HG03066 (cell line): ENCODE data around the gene CAMKK2.
"Not testable (repeated sequence)": the region's sequence is repeated elsewhere in the genome, so short reads cannot be mapped to it uniquely, and the experiment has no call there.

Experiments used
- ATAC-seq: cut with Tn5 transposase; IDR thresholded peaks from one replicate; pipeline ENCODE4 v1.9.1; 2021; ENCODE audit warnings: low read depth; ENCODE audit not compliant: unreplicated experiment

The CAMKK2 gene

DNA sequence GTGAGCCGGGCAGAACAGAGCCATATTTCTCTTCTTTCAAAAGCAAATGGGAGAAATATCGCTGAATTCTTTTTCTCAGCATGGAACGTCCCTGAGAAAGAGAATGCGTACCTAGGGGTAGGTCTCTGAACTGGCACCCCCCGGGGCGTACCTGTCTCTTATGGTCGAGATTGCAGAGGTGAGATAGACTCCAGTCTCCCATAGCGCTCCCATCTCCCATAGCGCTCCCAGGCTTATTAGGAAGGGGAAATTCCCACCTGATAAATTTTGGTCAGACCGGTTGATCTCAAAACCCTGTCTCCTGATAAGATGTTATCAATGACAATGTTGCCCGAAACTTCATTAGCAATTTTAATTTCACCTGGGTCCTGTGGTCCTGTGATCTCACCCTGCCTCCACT lies 16.0 kb downstream of the CAMKK2 start:
- ATAC-seq: not testable (repeated sequence)

DNA sequence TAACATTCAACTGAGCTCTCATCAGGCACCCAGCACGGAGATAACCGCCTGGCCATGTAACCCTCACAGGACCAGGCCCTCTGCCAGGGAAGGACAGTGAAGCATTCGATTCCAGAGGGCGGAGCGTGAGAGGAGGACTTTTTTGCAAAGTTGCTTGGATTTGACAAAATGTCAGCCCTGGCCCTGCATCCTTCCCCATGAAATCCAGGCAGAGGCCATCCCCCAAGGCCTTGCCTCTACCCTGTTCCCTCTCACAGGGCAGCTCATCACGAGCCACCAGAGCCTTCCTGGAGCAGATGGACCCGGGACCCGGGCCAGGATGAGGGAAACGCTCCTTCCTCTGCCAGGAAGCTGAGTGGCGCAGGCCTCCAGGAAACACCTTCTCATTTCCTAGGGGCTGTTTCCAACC lies 17.0 kb downstream of the CAMKK2 start:
- ATAC-seq: no peak

DNA sequence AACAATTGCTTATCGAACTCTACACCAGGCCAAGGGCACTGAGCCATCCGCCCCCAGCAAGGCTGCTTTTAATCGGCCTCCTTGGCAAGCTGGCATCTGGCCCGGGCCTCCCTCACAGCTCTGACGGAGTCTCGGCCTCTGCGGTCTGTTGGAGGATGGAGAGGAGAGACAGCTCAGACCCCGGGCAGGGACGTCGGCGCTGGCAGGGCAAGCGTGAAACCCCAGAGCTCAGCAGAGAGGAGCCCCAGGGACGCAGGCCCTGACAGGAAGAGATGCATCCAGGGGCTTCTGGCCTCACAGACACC lies 17.5 kb downstream of the CAMKK2 start:
- no peak for ATAC-seq

DNA sequence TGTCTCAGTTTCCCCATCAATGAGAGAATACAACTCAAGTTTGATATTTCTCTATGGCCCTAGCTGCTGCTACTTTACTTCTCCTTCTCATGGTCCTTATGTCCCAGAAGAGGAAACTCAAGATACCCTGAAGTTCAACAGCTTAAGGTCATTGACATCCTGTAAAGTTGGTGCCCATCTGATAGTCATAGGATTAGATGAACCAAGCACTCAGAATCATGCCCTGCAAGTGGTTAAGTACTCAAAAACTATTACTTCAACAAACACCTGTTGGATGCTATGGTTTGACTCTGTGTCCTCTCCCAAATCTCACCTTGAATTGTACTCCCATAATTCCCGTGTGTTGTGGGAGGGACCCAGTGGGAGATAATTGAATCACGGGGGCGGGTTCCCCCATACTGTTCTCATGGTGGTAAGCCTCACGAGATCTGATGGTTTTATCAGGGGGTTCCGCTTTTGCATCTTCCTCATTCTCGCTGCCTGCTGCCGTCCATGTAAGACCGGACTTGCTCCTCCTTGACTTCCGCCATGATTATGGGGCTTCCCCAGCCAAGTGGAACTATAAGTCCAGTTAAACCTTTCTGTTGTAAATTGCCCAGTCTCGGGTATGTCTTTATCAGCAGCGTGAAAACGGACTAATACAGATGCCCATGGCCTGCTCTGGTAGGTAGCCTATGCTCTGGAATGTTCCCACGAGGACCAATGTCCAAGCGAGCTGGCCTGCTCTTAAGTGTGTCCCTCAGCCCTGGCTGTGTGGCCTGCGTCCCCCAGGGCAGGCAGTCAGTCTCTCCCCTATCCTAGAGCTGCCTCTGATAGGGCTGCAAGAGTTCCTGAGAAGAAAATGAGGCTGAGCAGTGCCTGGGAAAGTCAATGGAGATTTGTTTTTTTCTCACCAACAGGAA lies 18.1 kb downstream of the CAMKK2 start:
- ATAC-seq: no peak

DNA sequence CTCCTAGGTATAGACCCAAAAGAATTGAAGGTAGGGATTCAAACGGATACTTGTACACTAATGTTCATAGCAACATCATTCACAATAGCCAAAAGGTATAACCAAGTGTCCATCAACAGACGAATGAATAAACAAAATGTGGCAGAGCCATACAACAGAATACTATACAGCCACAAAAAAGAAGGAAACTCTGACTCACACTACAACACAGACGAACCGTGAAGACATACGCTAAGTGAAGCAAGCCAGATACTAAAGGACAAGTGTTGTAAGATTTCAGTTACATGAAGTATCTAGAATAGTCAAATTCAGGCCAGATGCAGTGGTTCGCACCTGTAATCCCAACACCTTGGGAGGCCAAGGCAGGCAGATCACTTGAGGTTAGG lies 19.1 kb downstream of the CAMKK2 start:
- no peak for ATAC-seq

DNA sequence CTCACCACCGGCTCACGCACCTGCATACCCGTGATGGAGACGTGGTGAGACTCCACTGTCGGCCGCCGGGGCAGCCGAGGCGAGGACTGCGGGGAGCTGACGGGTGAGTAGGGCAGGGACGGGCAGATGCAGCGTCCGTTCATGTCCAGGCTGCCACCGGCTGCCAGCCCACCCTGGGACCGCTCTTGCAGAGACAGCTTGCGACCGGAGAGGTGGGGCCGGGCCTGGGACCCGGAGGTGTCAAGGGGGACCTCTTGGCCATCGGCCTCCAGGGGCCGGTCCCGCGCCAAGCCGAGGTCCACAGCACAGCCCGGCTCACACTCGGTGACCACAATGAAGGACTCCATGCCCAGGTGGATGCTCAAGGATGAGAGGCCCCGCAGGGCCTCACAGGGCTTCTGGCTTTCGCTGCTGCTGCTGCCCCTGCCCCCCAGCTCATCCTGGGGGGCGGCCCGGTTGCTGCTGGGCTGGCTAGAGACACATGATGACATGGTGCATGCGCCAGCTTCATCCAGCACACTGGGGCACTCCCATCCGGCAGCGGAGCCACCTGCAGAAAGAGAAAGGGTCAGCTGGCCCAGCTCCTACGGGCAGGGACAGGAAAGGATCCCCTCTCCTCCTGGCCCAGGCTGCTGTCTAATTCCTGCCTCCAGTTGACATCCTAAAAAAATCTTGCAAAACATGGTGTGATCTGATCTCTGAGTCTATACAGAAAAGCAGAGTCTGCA lies 22.3 kb downstream of the CAMKK2 start:
- no peak for ATAC-seq

DNA sequence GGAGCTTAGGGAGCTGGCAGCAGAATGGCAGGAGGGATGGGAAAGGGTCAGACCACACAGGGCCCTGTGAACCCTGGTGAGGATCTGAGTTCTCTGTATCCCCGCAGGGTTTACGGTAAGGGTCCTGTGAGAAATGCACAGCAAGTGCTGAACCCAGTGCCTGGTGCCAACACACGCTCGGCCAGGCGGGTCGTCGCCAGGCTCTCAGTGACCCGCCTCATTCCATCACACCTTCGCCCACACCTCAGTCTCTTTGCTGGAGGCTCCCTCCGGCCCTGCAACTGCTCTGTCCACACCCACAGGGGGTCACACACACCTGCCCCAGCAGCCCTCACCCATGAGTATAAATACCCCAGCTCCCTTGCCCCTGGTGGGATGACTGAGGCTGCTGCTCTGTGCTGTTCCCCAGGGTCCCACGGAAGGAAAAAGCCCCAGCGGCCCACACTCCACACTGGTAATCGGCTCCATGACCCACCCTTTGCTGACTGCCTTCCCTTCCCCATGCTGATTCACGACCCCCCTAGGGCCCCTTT lies 23.1 kb downstream of the CAMKK2 start:
- ATAC-seq: no peak

DNA sequence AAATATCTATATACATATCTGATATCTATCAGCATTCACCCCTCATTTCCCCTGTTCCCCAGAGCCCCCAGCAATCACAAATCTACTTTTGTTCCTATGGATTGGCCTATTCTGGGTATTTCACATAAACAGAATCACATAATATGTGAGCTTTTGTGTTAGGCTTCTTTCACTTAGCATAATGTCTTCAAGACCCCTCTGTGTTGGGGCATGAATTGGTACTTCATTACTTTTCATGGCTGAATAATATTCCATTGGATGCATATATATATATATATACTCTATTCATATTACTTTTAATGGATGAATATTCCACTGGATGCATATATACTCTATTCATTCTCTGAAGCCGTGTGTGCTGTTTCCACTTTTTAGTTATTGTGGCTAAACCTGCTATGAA lies 28.7 kb downstream of the CAMKK2 start:
- ATAC-seq: no peak

DNA sequence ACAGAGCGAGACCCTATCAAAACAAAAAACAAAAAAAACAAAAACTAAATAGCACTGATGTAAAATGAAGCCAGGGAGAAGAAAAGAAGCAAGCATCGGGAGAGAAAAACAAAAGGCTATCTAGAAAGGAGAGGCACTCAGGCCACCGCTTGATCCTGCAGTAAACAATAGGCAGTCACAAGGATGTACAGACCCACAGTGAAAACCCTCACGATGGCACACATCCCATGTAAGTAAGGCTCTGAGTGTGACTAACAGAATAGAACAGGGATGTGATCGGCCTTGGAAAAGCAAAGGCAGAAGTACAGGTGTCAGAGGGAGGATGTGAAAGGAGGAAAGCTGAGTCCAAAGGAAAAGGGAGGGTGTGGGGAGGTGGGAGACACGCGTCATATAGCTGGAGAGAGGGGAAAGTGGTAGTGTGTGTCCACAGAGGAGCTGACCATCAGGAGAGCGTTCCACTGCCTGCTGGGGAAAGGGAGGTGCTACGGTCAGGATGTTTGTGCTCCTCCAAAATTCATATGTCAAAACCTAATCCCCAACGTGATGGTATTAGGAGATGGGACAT lies 31.5 kb downstream of the CAMKK2 start:
- ATAC-seq: no peak

DNA sequence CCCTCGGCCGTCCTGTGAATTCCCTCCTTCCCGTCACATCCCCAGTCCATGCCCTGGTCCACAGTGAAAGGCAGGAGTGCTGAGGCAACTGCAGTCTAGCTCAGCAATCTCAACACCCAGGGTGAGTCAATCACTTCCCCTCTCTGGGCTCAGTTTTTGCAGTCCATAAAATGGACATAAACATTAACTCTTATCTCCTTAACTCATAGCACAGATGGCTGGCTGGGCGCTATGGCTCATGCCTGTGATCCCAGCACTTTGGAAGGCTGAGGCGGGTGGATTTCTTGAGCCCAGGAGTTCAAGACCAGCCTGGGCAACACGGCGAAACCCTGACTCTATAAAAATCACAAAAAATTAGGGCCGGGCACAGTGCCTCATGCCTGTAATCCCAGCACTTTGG lies 32.4 kb downstream of the CAMKK2 start:
- no peak for ATAC-seq

DNA sequence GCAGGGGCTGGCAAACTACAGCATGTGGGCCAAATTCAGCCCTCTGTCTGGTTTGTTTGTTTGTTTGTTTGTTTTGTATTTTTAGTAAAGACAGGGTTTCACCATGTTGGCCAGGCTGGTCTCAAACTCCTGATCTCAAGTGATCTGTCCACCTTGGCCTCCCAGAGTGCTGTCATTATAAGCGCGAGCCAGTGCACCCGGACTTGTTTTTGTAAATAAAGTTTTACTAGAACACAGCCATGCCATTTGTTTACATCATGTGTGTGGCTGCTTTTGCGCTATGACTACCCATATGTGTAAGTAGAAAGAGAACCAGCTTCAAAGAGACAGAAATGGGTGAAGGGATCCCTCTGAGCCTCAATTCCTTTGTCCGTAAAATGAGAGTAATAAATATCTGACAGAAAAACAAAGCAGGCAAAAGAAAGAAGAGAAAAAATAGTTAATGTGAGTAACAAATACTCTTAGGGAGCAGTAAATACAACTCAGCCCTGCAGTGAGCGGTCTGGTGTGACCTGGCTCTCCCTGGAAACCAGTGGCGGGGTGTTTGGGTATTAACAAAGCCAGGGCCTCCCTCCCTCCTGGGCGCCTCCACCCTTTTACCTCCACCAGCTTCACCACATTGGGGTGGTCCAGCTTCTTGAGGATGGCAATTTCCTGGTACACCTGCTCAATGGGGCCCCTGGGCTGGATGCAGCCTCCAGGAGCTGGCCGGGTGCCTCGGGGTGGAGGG lies 33.1 kb downstream of the CAMKK2 start:
- ATAC-seq: no peak

DNA sequence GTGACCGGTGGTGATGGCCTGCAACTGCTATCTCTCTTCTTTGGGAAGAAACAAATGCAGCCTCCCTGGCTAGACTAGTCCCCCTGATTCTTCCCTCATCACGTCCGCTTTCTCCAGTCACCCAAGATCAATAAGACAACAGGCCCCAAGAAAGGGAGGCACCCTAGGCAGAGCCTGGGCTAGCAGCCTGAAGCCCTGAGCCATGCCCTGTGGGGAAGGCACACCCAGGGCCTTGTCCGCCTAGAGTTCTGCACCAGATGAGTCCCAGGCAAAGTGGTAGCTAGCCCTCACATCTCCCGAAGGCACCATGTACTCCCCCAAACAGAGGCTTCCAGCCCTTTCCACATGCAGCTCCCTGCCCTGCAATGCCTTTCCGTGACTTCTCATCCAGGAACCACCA lies 35.1 kb downstream of the CAMKK2 start:
- no peak for ATAC-seq

DNA sequence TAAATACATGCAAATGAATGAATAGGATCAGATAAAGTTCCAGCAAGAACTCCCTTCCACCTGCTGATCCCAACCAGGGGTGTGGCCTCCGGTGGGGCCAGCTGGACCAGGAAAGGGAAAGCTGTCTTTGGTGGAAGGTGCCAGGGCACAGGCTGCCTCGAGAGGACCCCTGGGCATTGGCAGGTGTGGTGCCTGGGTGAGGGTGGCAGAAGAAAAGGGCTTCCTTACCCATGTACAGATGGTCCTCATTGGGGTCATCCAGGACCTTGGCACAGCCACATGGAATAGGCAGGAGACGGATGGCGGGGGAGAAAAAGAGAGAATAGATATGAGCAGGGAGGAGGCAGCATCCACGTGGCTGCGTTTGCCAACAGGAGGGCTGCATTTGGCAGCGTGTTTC lies 36.4 kb downstream of the CAMKK2 start:
- ATAC-seq: no peak

DNA sequence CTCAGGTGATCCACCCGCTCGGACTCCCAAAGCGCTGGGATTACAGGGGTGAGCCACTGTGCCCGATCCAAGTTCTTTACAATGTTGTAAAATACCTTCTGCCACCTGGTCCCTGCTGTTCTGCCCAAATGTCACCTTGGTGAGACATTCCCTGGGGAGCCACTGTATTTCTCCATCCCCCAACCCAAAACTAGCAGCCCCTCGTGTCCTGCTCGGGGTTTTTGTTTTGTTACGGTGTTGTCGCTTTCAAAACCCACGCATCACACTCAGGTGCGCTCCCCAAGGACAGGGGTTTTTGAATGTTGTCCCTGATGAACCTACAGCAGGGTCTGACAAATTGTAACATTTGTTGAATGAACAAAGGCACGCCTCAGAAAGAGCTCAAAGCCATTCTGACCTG lies 37.4 kb downstream of the CAMKK2 start:
- ATAC-seq: no peak

DNA sequence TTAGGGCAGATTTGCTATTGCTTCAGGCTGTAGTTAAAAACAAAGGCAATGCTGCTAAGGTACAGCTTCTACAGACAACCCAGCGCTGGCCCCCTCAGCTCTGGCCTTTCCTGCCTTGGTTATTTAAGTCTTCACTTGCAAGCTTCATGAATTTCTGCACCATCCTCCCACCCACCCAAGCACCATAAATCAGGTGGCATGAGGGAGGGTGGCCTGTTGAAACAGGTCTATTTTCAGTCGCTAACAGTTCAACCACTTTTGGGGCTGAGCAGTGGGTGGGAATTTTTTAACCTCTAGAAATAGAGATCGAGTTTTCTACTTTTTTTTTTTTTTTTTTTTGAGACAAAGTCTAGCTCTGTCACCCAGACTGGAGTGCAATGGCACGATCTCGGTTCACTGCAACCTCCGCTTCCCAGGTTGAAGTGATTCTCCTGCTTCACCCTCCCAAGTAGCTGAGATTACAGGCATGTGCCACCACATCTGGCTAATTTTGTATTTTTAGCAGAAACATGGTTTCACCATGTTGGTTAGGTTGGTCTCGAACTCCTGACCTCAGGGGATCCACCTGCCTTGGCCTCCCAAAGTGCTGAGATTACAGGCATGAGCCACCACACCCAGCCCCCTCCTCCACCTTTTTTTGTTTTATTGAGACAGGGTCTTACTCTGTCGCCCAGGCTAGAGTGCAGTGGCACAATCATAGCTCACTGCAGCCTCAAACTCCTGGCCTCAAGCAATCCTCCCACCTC lies 38.6 kb downstream of the CAMKK2 start:
- not testable (repeated sequence) for ATAC-seq

DNA sequence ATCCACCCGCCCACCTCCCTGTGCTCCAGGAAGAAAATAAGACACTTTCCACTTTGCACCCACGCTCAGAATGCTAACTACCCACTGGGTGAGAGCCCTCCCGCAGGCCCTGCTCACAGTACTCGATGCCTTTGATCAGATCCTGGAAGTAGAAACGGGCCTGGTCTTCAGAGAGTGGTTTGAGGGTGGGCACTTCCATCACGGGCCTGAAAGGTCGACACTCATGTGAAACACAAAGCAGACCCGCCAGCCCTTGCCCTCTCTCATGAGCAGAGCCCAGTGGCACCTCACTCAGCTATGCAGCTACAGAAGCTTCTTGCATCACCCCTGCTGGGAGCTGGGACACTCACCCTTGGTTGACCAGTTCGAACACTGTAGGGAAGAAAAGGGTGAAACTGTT lies 41.1 kb downstream of the CAMKK2 start:
- ATAC-seq: no peak

DNA sequence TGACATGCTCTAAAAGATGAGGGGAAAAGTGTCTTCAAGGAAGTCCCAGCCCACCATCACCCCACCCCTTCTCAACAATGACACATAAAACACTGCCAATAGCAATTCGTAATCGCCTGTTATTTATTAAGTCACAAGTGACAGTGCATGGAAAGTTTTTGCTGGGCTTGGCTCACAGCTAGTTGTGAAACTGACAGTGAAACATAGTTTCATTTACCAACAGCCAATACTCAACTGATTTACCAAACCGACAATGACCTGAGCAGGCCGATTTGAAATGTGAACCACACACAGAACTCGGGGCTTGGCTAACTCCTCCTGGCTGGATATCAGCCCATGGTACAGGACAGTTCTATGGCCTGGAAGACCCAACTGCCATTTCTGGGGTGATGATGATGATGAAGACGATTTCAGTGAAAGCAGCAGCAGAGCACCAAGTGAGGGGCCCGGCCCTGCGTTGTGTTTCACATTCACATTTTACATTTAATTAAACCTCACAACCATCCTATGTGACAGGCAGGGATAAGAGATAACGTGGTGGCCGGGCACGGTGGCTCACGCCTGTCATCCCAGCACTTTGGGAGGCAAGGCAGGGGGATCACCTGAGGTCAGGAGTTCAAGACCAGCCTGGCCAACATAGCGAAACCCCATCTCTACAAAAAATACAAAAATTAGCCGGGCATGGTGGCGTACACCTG lies 42.7 kb downstream of the CAMKK2 start:
- ATAC-seq: no peak

DNA sequence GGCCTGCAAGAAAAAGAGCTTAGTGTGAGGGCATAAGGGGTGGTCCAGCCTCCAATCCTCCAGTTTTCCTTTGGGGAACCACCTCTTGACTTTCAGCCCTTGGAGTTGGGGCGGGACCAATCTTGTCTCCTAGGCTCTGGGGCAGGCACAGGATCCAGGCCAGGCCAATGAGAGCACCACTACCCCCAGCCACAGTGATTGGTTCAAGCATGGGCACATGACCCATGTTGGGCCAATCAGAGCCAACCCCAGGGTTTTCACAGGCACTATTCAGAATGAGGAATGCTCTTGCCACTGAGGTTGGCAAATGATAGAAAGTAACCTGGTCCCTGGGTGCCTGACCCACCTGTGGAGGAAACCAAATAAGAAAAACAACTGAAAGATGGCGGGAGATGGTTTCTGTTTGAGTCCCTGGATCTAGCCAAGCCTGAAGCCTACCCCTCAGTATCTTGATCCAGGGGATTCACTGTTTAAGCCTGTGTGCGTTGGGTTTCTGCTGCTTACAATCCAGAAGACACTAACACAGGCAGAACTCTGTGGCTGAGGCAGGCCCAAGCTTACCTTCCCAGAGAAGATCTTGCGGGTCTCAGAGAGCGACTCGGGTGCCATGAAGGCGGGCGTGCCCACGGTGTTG lies 43.7 kb downstream of the CAMKK2 start:
- ATAC-seq: no peak

DNA sequence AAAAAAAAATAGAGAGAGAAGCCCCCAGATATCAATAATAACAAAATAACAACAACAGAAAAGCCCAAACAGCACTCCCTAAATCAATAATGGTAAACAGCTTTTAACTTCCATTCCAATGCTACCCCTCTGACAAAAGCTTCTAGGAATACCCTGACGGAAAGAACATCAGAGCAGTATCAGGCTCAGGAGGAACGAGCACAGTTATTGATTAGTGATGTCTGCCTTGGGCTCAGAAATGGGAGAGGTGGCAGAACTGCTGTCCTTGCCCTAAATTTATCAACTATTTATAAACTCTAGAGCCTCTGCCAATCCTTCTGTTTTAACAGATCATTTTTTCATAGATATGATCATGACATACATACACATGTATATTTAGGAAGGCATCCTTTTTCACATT lies 44.7 kb downstream of the CAMKK2 start:
- ATAC-seq: no peak
